GM12878 (cell line): ENCODE results near the gene NTRK1. TPM values are rescaled to one million over a fixed set of nuclear protein-coding genes. Genes with fewer than 3 reads are reported as not detected.

Experiments
- ATAC-seq: fragments of 200-7000 bp; cut with Tn5 transposase; 3 replicates; pipeline ENCODE4 v1.9.1; 2020; ENCODE audit warnings: mild to moderate bottlenecking, moderate library complexity
- BruUV-seq: library from RNA; stranded (reverse); fragments of 400-500 nt; replicated peaks from 2 replicates; lab custom pipeline; 2021; lab: Mats Ljungman, UMichigan
- CTCF ChIA-PET: fragments of 300-600 bp; sonication (Branson Sonifier 250); formaldehyde crosslinking; extraction: SDS; loops from one replicate; lab custom pipeline; 2021; ENCODE audit warnings: inconsistent platforms; lab: Yijun Ruan, JAX
- POLR2A ChIA-PET: fragments of 350-600 bp; formaldehyde crosslinking; extraction: SDS; loops from one replicate; lab custom pipeline; 2021; ENCODE audit warnings: inconsistent platforms; lab: Charles Lee
- RAD21 ChIA-PET: fragments of 300-600 bp; sonication (Branson Sonifier 250); formaldehyde crosslinking; loops from one replicate; lab custom pipeline; 2023; ENCODE audit warnings: antibody characterized with exemption; ENCODE audit not compliant: unreplicated experiment; lab: Charles Lee
- SMC1A ChIA-PET: fragments of 300-600 bp; sonication (Branson Sonifier 250); formaldehyde crosslinking; loops from one replicate; lab custom pipeline; 2023; ENCODE audit not compliant: unreplicated experiment, uncharacterized antibody; lab: Charles Lee
- DNase-seq: peaks from one replicate; pipeline ENCODE4 v3.0.0-alpha.2; 2011; ENCODE audit warnings: low read depth, low spot score
- FAIRE-seq: peaks from 3 replicates; lab custom pipeline; 2011; peaks lifted over from hg19 to GRCh38; lab: Jason Lieb, UNC
- H2AFZ ChIP-seq: 2 replicates; pipeline ENCODE4 v1.6.0; 2011; ENCODE audit warnings: low read depth, low read length, control low read depth; ENCODE audit not compliant: control insufficient read depth
- H3K27ac ChIP-seq: 2 replicates; pipeline ENCODE4 v1.5.1; 2011; ENCODE audit warnings: control low read depth; ENCODE audit not compliant: control insufficient read depth, insufficient read depth
- H3K27me3 ChIP-seq, 2 experiments: replicated peaks in 1 of 2; 2 replicates each; pipeline versions ENCODE4 v1.6.0 to v1.6.1; 2011; ENCODE audit warnings: low read length in 1 of 2; ENCODE audit not compliant: control insufficient read depth in 2 of 2, insufficient read depth in 2 of 2
- H3K36me3 ChIP-seq, 2 experiments: 2 replicates each; pipeline ENCODE4 v1.5.1; 2011; ENCODE audit warnings: low read length in 1 of 2; ENCODE audit not compliant: control insufficient read depth in 2 of 2, insufficient read depth in 2 of 2
- H3K4me1 ChIP-seq: 2 replicates; pipeline ENCODE4 v1.6.1; 2011; ENCODE audit warnings: mild to moderate bottlenecking, low read length, moderate library complexity, mixed read lengths; ENCODE audit not compliant: control insufficient read depth, insufficient read depth
- H3K4me2 ChIP-seq: 2 replicates; pipeline ENCODE4 v1.6.0; 2011; ENCODE audit warnings: control low read depth; ENCODE audit not compliant: control insufficient read depth, insufficient read depth
- H3K4me3 ChIP-seq: fragments of 200-600 bp; sonication (generic); 2 replicates; pipeline ENCODE4 v1.5.1; 2016
- H3K79me2 ChIP-seq: 2 replicates; pipeline ENCODE4 v1.6.0; 2011; ENCODE audit warnings: low read length; ENCODE audit not compliant: control insufficient read depth, insufficient read depth
- H3K9ac ChIP-seq: 2 replicates; pipeline ENCODE4 v1.8.0; 2011; ENCODE audit warnings: low read length, control low read depth, mixed read lengths; ENCODE audit not compliant: control insufficient read depth, insufficient read depth
- H3K9me3 ChIP-seq: replicated peaks from 3 replicates; pipeline ENCODE4 v1.5.1; 2011; ENCODE audit warnings: mild to moderate bottlenecking, low read length; ENCODE audit not compliant: control insufficient read depth, insufficient read depth
- H4K20me1 ChIP-seq: 2 replicates; pipeline ENCODE4 v1.6.0; 2011; ENCODE audit not compliant: control insufficient read depth, insufficient read depth
- BCL11A ChIP-seq: IDR thresholded peaks from 2 replicates; pipeline ENCODE4 v1.6.1; 2011; ENCODE audit warnings: low read depth, low read length
- BHLHE40 ChIP-seq, 2 experiments: fragments of 450-650 bp in 1 of 2; IDR thresholded peaks; 2 replicates each; pipeline ENCODE4 v1.6.1; 2011 to 2017; ENCODE audit warnings: low read depth in 2 of 2, borderline replicate concordance in 1 of 2, improper control_type of control experiment in 1 of 2, low read length in 1 of 2, mild to moderate bottlenecking in 1 of 2
- CEBPB ChIP-seq, 2 experiments: fragments of 150-350 bp in 1 of 2; IDR thresholded peaks; 2 replicates each; pipeline ENCODE4 v1.6.1; 2012 to 2014; ENCODE audit warnings: low read depth in 2 of 2, low read length in 2 of 2, borderline replicate concordance in 1 of 2, inconsistent platforms in 1 of 2
- CHD1 ChIP-seq: IDR thresholded peaks from 2 replicates; pipeline ENCODE4 v1.6.1; 2012; ENCODE audit warnings: low read depth, low read length, improper control_type of control experiment
- HCFC1 ChIP-seq: fragments of 150-350 bp; IDR thresholded peaks from 2 replicates; pipeline ENCODE4 v1.6.1; 2014; ENCODE audit warnings: low read length
- SIN3A ChIP-seq: IDR thresholded peaks from 2 replicates; pipeline ENCODE4 v1.6.1; 2012; ENCODE audit warnings: low read depth, low read length, improper control_type of control experiment
- SMARCA5 ChIP-seq: fragments of 450-650 bp; IDR thresholded peaks from 2 replicates; pipeline ENCODE4 v1.6.1; 2017; ENCODE audit warnings: mild to moderate bottlenecking
- SRF ChIP-seq, 2 experiments: IDR thresholded peaks; 2 replicates each; pipeline ENCODE4 v1.6.1; 2011; ENCODE audit warnings: low read depth in 2 of 2, low read length in 2 of 2, mild to moderate bottlenecking in 1 of 2, moderate library complexity in 1 of 2
- ZNF207 ChIP-seq: fragments of 450-650 bp; IDR thresholded peaks from 2 replicates; pipeline ENCODE4 v1.6.1; 2014; ENCODE audit warnings: antibody characterized with exemption, mild to moderate bottlenecking, borderline replicate concordance
- ZNF384 ChIP-seq: IDR thresholded peaks from 2 replicates; pipeline ENCODE4 v1.6.1; 2012; ENCODE audit warnings: low read depth, mild to moderate bottlenecking, low read length, improper control_type of control experiment, borderline replicate concordance
- WGBS: methylation state at CpG from one replicate; pipeline ENCODE4 v1.1.6; 2016; ENCODE audit warnings: low lambda C conversion rate; ENCODE audit not compliant: insufficient replicate concordance, insufficient coverage; ENCODE audit errors: missing lambda C conversion rate; 5-methylcytosine and 5-hydroxymethylcytosine counted together
- in situ Hi-C: fragments of 300-500 bp; cut with MboI; formaldehyde crosslinking; loops from 9 replicates; pipeline ENCODE4 v1.14.3; 2018; ENCODE audit warnings: mixed read lengths
- intact Hi-C: fragments of 100-400 bp; cut with micrococcal nuclease; formaldehyde crosslinking; loops from one replicate; pipeline ENCODE4 v1.14.2; 2022; ENCODE audit not compliant: unreplicated experiment
- polyA plus RNA-seq, 11 experiments: library from polyadenylated mRNA; depleted of rRNA in 4 of 11; unstranded in 6 of 11; stranded (reverse) in 5 of 11; fragments of >200 nt; fragmentation: Nextera tagmentation in 4 of 11; fragmentation: Illumina TruSeq in 1 of 11; extraction: Ambion mirVana in 4 of 11; extraction: Trizol in 1 of 11; gene quantifications; 1 replicate in 1 of 11; 2 replicates in 10 of 11; pipeline versions ENCODE4 v1.2.1 to v1.2.3, GENCODE V29; 2011 to 2016; ENCODE audit warnings: inconsistent platforms in 2 of 11, missing spikeins in 2 of 11, low read depth in 1 of 11
- total RNA-seq, 4 experiments: library from RNA; depleted of rRNA in 3 of 4; stranded (reverse); fragments of >200 nt in 3 of 4; fragmentation: Illumina TruSeq in 1 of 4; extraction: Trizol in 1 of 4; gene quantifications; 2 replicates each; pipeline versions ENCODE4 v1.2.1 to v1.2.3, GENCODE V29; 2013 to 2021

NTRK1 gene
- total and polyA plus RNA-seq, 10 of the 15 experiments (the other 5 are each of a cell fraction or from before 2014, with no cell fraction given): 0.10 to 0.56 (median 0.40) TPM; not detected in 7

- H3K36me3 ChIP-seq: no peaks in the 10 kb centered on the region
- BruUV-seq: no TSS peak
- TF ChIP-seq CEBPB (IDR thresholded peaks at IDR 0.05; ENCODE audit: borderline replicate concordance in 1 of 2, low read depth in 2 of 2, low read length in 2 of 2) (no peak), SRF (IDR thresholded peaks at IDR 0.05; ENCODE audit: low read depth in 2 of 2, low read length in 2 of 2) (no peak), CHD1 (no peak), ZNF207 (no peak), BCL11A (no peak), ZNF384 (no peak), SIN3A (no peak), SMARCA5 (no peak), BHLHE40 (IDR thresholded peaks at IDR 0.05; ENCODE audit: borderline replicate concordance in 1 of 2, low read depth in 2 of 2, low read length in 1 of 2) (no peak), HCFC1 (no peak)
- H3K4me3 ChIP-seq: no peak overlapping the region
- H2AFZ ChIP-seq: no peak overlapping the region
- H3K27ac ChIP-seq: no peak overlapping the region
- no peaks in the 10 kb centered on the region for H3K9me3 ChIP-seq
- ChIA-PET POLR2A (no interaction called here), RAD21 (interaction anchor here (1.2 kb wide), 1 partner anchor 191 kb away, joined by 4 read pairs; no protein-coding TSS in a partner anchor), SMC1A (interaction anchor here (0.7 kb wide), 1 partner anchor 41 kb away, joined by 3 read pairs; no protein-coding TSS in a partner anchor), CTCF (interaction anchor here (1.0 to 2.4 kb wide), 4 partner anchors 11 to 174 kb away, joined by 3 to 13 read pairs (median 4); no protein-coding TSS in a partner anchor)
- no peaks in the 10 kb centered on the region for H3K79me2 ChIP-seq
- no peak for ATAC-seq
- peaks cover 0 to 11% of the 10 kb centered on the region in 2 experiments; a peak in 3 of 4 replicates for H3K27me3 ChIP-seq
- in situ Hi-C loops: no loop called here
- 6% methylated on average over 5 of the region's 5 CpGs for WGBS
- H3K4me2 ChIP-seq: no peak overlapping the region
- FAIRE-seq: no peak
- H4K20me1 ChIP-seq: no peaks in the 10 kb centered on the region
- DNase-seq: no peak
- no peak overlapping the region for H3K9ac ChIP-seq
- H3K4me1 ChIP-seq: no peaks in the 10 kb centered on the region
- intact Hi-C loops: no loop called here
These were observed 19.8 kb downstream of the NTRK1 start for GRCh38 chr1:156880473-156880872.
